ENCODE data around the gene NUDT17. TPM values are rescaled to one million over a fixed set of nuclear protein-coding genes. Genes with fewer than 3 reads are reported as not detected.

Gene NUDT17
- polyA plus RNA-seq, 1 of the 3 experiments (the other 2 are of a cell fraction) = 8.1 TPM

GRCh38 chr1:145863282-145864018, 18.0 kb downstream of the NUDT17 start:
- Histone ChIP-seq H3K4me1 (ENCODE audit: control insufficient read depth in 1 of 2, insufficient read depth in 2 of 2, low read depth in 1 of 2, low read length in 1 of 2) (peaks cover 0 to 4% of the 10 kb centered on the region in 2 experiments; a peak in 1 of 4 replicates), H4K20me1 (ENCODE audit: insufficient read depth) (no peaks in the 10 kb centered on the region), H3K4me3 (ENCODE audit: low read depth in 2 of 2, low read length in 1 of 2) (no peak overlapping the region), H3K27me3 (ENCODE audit: insufficient read depth) (no peaks in the 10 kb centered on the region; the same call in 1 of the 2 replicates), H3K9ac (no peak overlapping the region), H2AFZ (ENCODE audit: low read depth) (0 out of 2 replicates have a peak overlapping the region, but pooled peaks have one; percentile 35), H3K27ac (ENCODE audit: low read depth in 2 of 2, low read length in 1 of 2) (no peak overlapping the region), H3K9me2 (no peaks in the 10 kb centered on the region), H3K4me2 (no peak overlapping the region), H3F3A (replicated peaks; ENCODE audit: insufficient read depth) (no peaks in the 10 kb centered on the region), H3K9me3 (no peaks in the 10 kb centered on the region), H3K36me3 (replicated peaks in 1 of 2; ENCODE audit: control insufficient read depth in 1 of 2, insufficient read depth in 2 of 2, low read length in 1 of 2) (no peaks in the 10 kb centered on the region), H3K79me2 (ENCODE audit: insufficient read depth) (peaks cover under 1% of the 10 kb centered on the region; the same call in 1 of the 2 replicates)
- POLR2A ChIA-PET = no interaction called here
- DNase-seq = no peak
- CTCF ChIA-PET = interaction anchor here (1.0 to 9.4 kb wide), 4 partner anchors 18 to 100 kb away, joined by 4 to 162 read pairs (median 6); partner anchors contain the start of genes ANKRD34A, NUDT17 and POLR3GL
- WGBS (ENCODE audit: low lambda C conversion rate) = 79% methylated on average over 5 of the region's 5 CpGs
- TF ChIP-seq CTCF (IDR thresholded peaks at IDR 0.05) (no peak), CHD2 (IDR thresholded peaks at IDR 0.05; ENCODE audit: low read length, partially characterized antibody) (no peak), TCF12 (IDR thresholded peaks at IDR 0.05) (no peak), NFIC (IDR thresholded peaks at IDR 0.05; ENCODE audit: borderline replicate concordance) (no peak), MEF2A (IDR thresholded peaks at IDR 0.05; ENCODE audit: borderline replicate concordance, low read depth) (no peak), PBX3 (IDR thresholded peaks at IDR 0.05) (no peak), GABPA (IDR thresholded peaks at IDR 0.05; ENCODE audit: low read depth) (no peak), FOSL2 (IDR thresholded peaks at IDR 0.05; ENCODE audit: borderline replicate concordance, low read depth) (no peak), TAF1 (IDR thresholded peaks at IDR 0.05; ENCODE audit: borderline replicate concordance, low read depth, low read length) (no peak), FOXM1 (IDR thresholded peaks at IDR 0.05; ENCODE audit: low read depth) (no peak), SIN3A (IDR thresholded peaks at IDR 0.05; ENCODE audit: borderline replicate concordance, low read depth, low read length) (no peak)

GRCh38 chr1:145868232-145868631, 22.8 kb downstream of the NUDT17 start:
- H3K36me3 ChIP-seq (replicated peaks in 1 of 2; ENCODE audit: control insufficient read depth in 1 of 2, insufficient read depth in 2 of 2, low read length in 1 of 2) = no peaks in the 10 kb centered on the region
- no peaks in the 10 kb centered on the region for H3K4me1 ChIP-seq (ENCODE audit: control insufficient read depth in 1 of 2, insufficient read depth in 2 of 2, low read depth in 1 of 2, low read length in 1 of 2)
- H3K79me2 ChIP-seq (ENCODE audit: insufficient read depth) = no peaks in the 10 kb centered on the region
- no peaks in the 10 kb centered on the region for H3F3A ChIP-seq (replicated peaks; ENCODE audit: insufficient read depth)
- H3K9me3 ChIP-seq = no peaks in the 10 kb centered on the region
- no peak for DNase-seq
- H3K27me3 ChIP-seq (ENCODE audit: insufficient read depth) = no peaks in the 10 kb centered on the region; the same call in 1 of the 2 replicates
- 64% methylated on average over 4 of the region's 4 CpGs for WGBS (ENCODE audit: low lambda C conversion rate)
- no peak overlapping the region for H2AFZ ChIP-seq (ENCODE audit: low read depth)
- H3K4me3 ChIP-seq (ENCODE audit: low read depth in 2 of 2, low read length in 1 of 2) = no peak overlapping the region
- no peak overlapping the region for H3K27ac ChIP-seq (ENCODE audit: low read depth in 2 of 2, low read length in 1 of 2)
- no peak overlapping the region for H3K4me2 ChIP-seq
- H3K9me2 ChIP-seq = no peaks in the 10 kb centered on the region
- ChIA-PET CTCF (interaction anchor here (1.0 to 2.2 kb wide), 5 partner anchors 8 to 42 kb away, joined by 3 to 12 read pairs (median 6); partner anchors contain the start of genes ITGA10 and NUDT17), POLR2A (no interaction called here)
- no peaks in the 10 kb centered on the region for H4K20me1 ChIP-seq (ENCODE audit: insufficient read depth)
- TF ChIP-seq FOXJ3 (CRISPR knock-in tag; IDR thresholded peaks at IDR 0.05) (no peak), SMC3 (IDR thresholded peaks at IDR 0.05; ENCODE audit: low read depth, low read length) (no peak), FOXM1 (IDR thresholded peaks at IDR 0.05; ENCODE audit: low read depth) (no peak), NFIC (IDR thresholded peaks at IDR 0.05; ENCODE audit: borderline replicate concordance) (no peak), MXI1 (IDR thresholded peaks at IDR 0.05; ENCODE audit: low read depth, low read length) (no peak), JUND (IDR thresholded peaks at IDR 0.05) (no peak), MAX (IDR thresholded peaks at IDR 0.05; ENCODE audit: low read depth) (no peak), RCOR1 (IDR thresholded peaks at IDR 0.05; ENCODE audit: low read length) (no peak)
- no peak overlapping the region for H3K9ac ChIP-seq
